ENCODE measurements around the gene REV3L. TPM values are rescaled to one million over a fixed set of nuclear protein-coding genes. Genes with fewer than 3 reads are reported as not detected.

The REV3L gene
- total RNA-seq, 1 experiment from 2014 or later = 12.8 TPM

GRCh38 chr6:111265842-111266241, 217.2 kb downstream of the REV3L start:
- no peaks in the 10 kb centered on the region for H3K9me2 ChIP-seq (ENCODE audit: insufficient read depth)
- RAD21 ChIA-PET (ENCODE audit: low non-redundant PET in 1 of 2, low total read pairs in 2 of 2, uncharacterized antibody in 2 of 2, unreplicated experiment in 2 of 2) = no interaction called here
- no peaks in the 10 kb centered on the region for H3K27me3 ChIP-seq (ENCODE audit: insufficient read depth, low read length)
- H2AFZ ChIP-seq (ENCODE audit: low read depth, low read length, poor library complexity, severe bottlenecking) = no peak overlapping the region
- POLR2A ChIA-PET = no interaction called here
- no peak for ATAC-seq
- H3K36me3 ChIP-seq (ENCODE audit: control insufficient read depth in 1 of 2, insufficient read depth in 2 of 2, low read length in 2 of 2) = peaks cover 10 to 17% of the 10 kb centered on the region in 2 experiments
- no TSS peak for BruUV-seq (replicated peaks)
- no peak for TF ChIP-seq CEBPB (IDR thresholded peaks at IDR 0.05; ENCODE audit: low read depth)
- TF ChIP-seq RAD21 (IDR thresholded peaks at IDR 0.05; ENCODE audit: low read depth) = no peak
- intact Hi-C loops (cut with micrococcal nuclease) = no loop called here
- peaks cover 14% of the 10 kb centered on the region for H3K79me2 ChIP-seq (ENCODE audit: insufficient read depth, low read length)
- H3K4me3 ChIP-seq (replicated peaks in 1 of 2; ENCODE audit: low read depth in 1 of 2, low read length in 2 of 2) = no peak overlapping the region
- DNase-seq (ENCODE audit: low read depth, low spot score) = no peak
- no peak overlapping the region for H3K4me2 ChIP-seq (ENCODE audit: low read length)
- CTCF ChIA-PET = no interaction called here
- H3K4me1 ChIP-seq (ENCODE audit: control insufficient read depth in 1 of 2, insufficient read depth in 2 of 2, low read length in 2 of 2) = peaks cover 5 to 23% of the 10 kb centered on the region in 2 experiments
- H3K9ac ChIP-seq (ENCODE audit: low read length) = no peak overlapping the region
- no peak overlapping the region for H3K27ac ChIP-seq (ENCODE audit: low read depth, low read length)
- H4K20me1 ChIP-seq (ENCODE audit: insufficient read depth) = no peaks in the 10 kb centered on the region
- H3K9me3 ChIP-seq (ENCODE audit: control insufficient read depth in 1 of 2, insufficient read depth in 1 of 2, low read depth in 1 of 2, low read length in 2 of 2) = no peaks in the 10 kb centered on the region

- DNase-seq (ENCODE audit: low read depth, low spot score) = peak; percentile 37
- H4K20me1 ChIP-seq (ENCODE audit: insufficient read depth) = no peaks in the 10 kb centered on the region
- peaks cover 28% of the 10 kb centered on the region for H3K79me2 ChIP-seq (ENCODE audit: insufficient read depth, low read length)
- ChIA-PET RAD21 (ENCODE audit: low non-redundant PET in 1 of 2, low total read pairs in 2 of 2, uncharacterized antibody in 2 of 2, unreplicated experiment in 2 of 2) (no interaction called here), POLR2A (no interaction called here), CTCF (no interaction called here)
- ATAC-seq = no peak
- H3K4me1 ChIP-seq (ENCODE audit: control insufficient read depth in 1 of 2, insufficient read depth in 2 of 2, low read length in 2 of 2) = peaks cover 14 to 39% of the 10 kb centered on the region in 2 experiments
- H3K9me2 ChIP-seq (ENCODE audit: insufficient read depth) = no peaks in the 10 kb centered on the region
- BruUV-seq (replicated peaks) = no TSS peak
- no peak for TF ChIP-seq RAD21 (IDR thresholded peaks at IDR 0.05; ENCODE audit: low read depth)
- no peak for TF ChIP-seq ZFX (IDR thresholded peaks at IDR 0.05)
- peak; percentile 93 for TF ChIP-seq FOSL1 (IDR thresholded peaks at IDR 0.05; ENCODE audit: low read depth)
- TF ChIP-seq, protein P1, sequence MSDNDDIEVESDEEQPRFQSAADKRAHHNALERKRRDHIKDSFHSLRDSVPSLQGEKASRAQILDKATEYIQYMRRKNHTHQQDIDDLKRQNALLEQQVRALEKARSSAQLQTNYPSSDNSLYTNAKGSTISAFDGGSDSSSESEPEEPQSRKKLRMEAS (IDR thresholded peaks at IDR 0.05) = no peak
- TF ChIP-seq EZH2 (IDR thresholded peaks at IDR 0.05) = no peak
- TF ChIP-seq ELF1 (IDR thresholded peaks at IDR 0.05; ENCODE audit: borderline replicate concordance, low read depth) = no peak
- TF ChIP-seq JUND (IDR thresholded peaks at IDR 0.05) = peak; percentile 80
- TF ChIP-seq EZH2phosphoT487 (IDR thresholded peaks at IDR 0.05; ENCODE audit: borderline replicate concordance) = no peak
- peak; percentile 58; the same call in 1 of the 2 replicates for TF ChIP-seq SRF (IDR thresholded peaks at IDR 0.05; ENCODE audit: low read depth)
- TF ChIP-seq, protein P2, sequence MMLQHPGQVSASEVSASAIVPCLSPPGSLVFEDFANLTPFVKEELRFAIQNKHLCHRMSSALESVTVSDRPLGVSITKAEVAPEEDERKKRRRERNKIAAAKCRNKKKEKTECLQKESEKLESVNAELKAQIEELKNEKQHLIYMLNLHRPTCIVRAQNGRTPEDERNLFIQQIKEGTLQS (IDR thresholded peaks at IDR 0.05) = no peak
- peak; percentile 33; the same call in 1 of the 2 replicates for TF ChIP-seq SIN3A (IDR thresholded peaks at IDR 0.05; ENCODE audit: low read depth)
- TF ChIP-seq EGR1 (IDR thresholded peaks at IDR 0.05; ENCODE audit: low read depth) = no peak
- no peak for TF ChIP-seq TCF7L2 (IDR thresholded peaks at IDR 0.05; ENCODE audit: borderline replicate concordance, extremely low read depth, insufficient read depth, insufficient read length)
- peak; percentile 36; the same call in 1 of the 2 replicates for TF ChIP-seq CBX3 (IDR thresholded peaks at IDR 0.05; ENCODE audit: low read depth)
- peak; percentile 40; the same call in 1 of the 2 replicates for TF ChIP-seq SP1 (IDR thresholded peaks at IDR 0.05; ENCODE audit: low read depth)
- TF ChIP-seq CTCF (IDR thresholded peaks at IDR 0.05 in 2 of 3, conservative IDR thresholded peaks at IDR 0.05 in 1 of 3; ENCODE audit: borderline replicate concordance in 1 of 3, insufficient read depth in 1 of 3, low read depth in 2 of 3, low read length in 2 of 3) = no peak
- TF ChIP-seq CEBPB (IDR thresholded peaks at IDR 0.05; ENCODE audit: low read depth) = no peak
- TF ChIP-seq POLR2AphosphoS5 (IDR thresholded peaks at IDR 0.05; ENCODE audit: low read depth, low read length) = no peak
- no peak for TF ChIP-seq POLR2A (IDR thresholded peaks at IDR 0.05; ENCODE audit: borderline replicate concordance, extremely low read depth, insufficient read depth, insufficient read length)
- H3K27me3 ChIP-seq (ENCODE audit: insufficient read depth, low read length) = no peaks in the 10 kb centered on the region
- no peaks in the 10 kb centered on the region for H3K9me3 ChIP-seq (ENCODE audit: control insufficient read depth in 1 of 2, insufficient read depth in 1 of 2, low read depth in 1 of 2, low read length in 2 of 2)
- H3K36me3 ChIP-seq (ENCODE audit: control insufficient read depth in 1 of 2, insufficient read depth in 2 of 2, low read length in 2 of 2) = peaks cover 6 to 17% of the 10 kb centered on the region in 2 experiments; a peak in 3 of 4 replicates
- H3K27ac ChIP-seq (ENCODE audit: low read depth, low read length) = no peak overlapping the region; the same call in 1 of the 2 replicates
- peak overlapping the region; percentile 8 for H3K4me2 ChIP-seq (ENCODE audit: low read length)
- no peak overlapping the region for H2AFZ ChIP-seq (ENCODE audit: low read depth, low read length, poor library complexity, severe bottlenecking)
- intact Hi-C loops (cut with micrococcal nuclease) = no loop called here
- H3K4me3 ChIP-seq (replicated peaks in 1 of 2; ENCODE audit: low read depth in 1 of 2, low read length in 2 of 2) = no peak overlapping the region
- no peak overlapping the region for H3K9ac ChIP-seq (ENCODE audit: low read length)
These were observed 219.2 kb downstream of the REV3L start for GRCh38 chr6:111263837-111264236.
